ENCODE data around the gene POTEH. TPM values are rescaled to one million over a fixed set of nuclear protein-coding genes. Genes with fewer than 3 reads are reported as not detected.
"Not testable (repeated sequence)": the region's sequence is repeated elsewhere in the genome, so short reads cannot be mapped to it uniquely, and the experiment has no call there.

Gene POTEH
- total RNA-seq, 2 donors from 2014 or later: not detected

GRCh38 chr22:15731023-15731422 lies 41.2 kb downstream of the POTEH start:
- H3K9me3 ChIP-seq (ENCODE audit: control insufficient read depth, low read length); H3K27me3 ChIP-seq (ENCODE audit: control insufficient read depth, insufficient read depth, low read length, poor library complexity, severe bottlenecking); H3K27ac ChIP-seq (ENCODE audit: low read depth, low read length); H3K4me1 Mint-ChIP-seq; H3K4me3 ChIP-seq (ENCODE audit: low read length); H3K27ac Mint-ChIP-seq; H3K9me3 Mint-ChIP-seq; H3K9ac ChIP-seq (ENCODE audit: extremely low read depth, low read length, poor library complexity, severe bottlenecking); H3K4me1 ChIP-seq (ENCODE audit: control insufficient read depth, insufficient read depth, low read length); H3K27me3 Mint-ChIP-seq (ENCODE audit: insufficient read depth); H3K36me3 Mint-ChIP-seq (ENCODE audit: low read depth); DNase-seq; H3K4me3 Mint-ChIP-seq; H3K36me3 ChIP-seq (ENCODE audit: control insufficient read depth, insufficient read depth, low read length): not testable (repeated sequence)
- no CpG with 5 or more reads among the region's 8 CpGs for WGBS, 2 experiments (ENCODE audit: insufficient coverage in 1 of 2, insufficient read length in 1 of 2)

- H3K36me3 ChIP-seq (ENCODE audit: control insufficient read depth, insufficient read depth, low read length); H3K4me3 ChIP-seq (ENCODE audit: low read length); DNase-seq; H3K9ac ChIP-seq (ENCODE audit: extremely low read depth, low read length, poor library complexity, severe bottlenecking); H3K4me1 ChIP-seq (ENCODE audit: control insufficient read depth, insufficient read depth, low read length); H3K36me3 Mint-ChIP-seq (ENCODE audit: low read depth); H3K27me3 Mint-ChIP-seq (ENCODE audit: insufficient read depth); H3K27me3 ChIP-seq (ENCODE audit: control insufficient read depth, insufficient read depth, low read length, poor library complexity, severe bottlenecking); H3K9me3 Mint-ChIP-seq; H3K4me3 Mint-ChIP-seq; H3K27ac Mint-ChIP-seq; H3K4me1 Mint-ChIP-seq; H3K27ac ChIP-seq (ENCODE audit: low read depth, low read length); H3K9me3 ChIP-seq (ENCODE audit: control insufficient read depth, low read length): not testable (repeated sequence)
- 68% methylated on average over 3 of the region's 6 CpGs; no CpG with 5 or more reads in 1 of the 2 experiments for WGBS, 2 experiments (ENCODE audit: insufficient coverage in 1 of 2, insufficient read length in 1 of 2)
Measured at GRCh38 chr22:15734411-15734810, 44.6 kb downstream of the POTEH start.

GRCh38 chr22:15738157-15738908 lies 48.5 kb downstream of the POTEH start:
- H3K27ac ChIP-seq (ENCODE audit: low read depth, low read length); H3K4me1 Mint-ChIP-seq; H3K9ac ChIP-seq (ENCODE audit: extremely low read depth, low read length, poor library complexity, severe bottlenecking); H3K9me3 Mint-ChIP-seq; H3K27me3 ChIP-seq (ENCODE audit: control insufficient read depth, insufficient read depth, low read length, poor library complexity, severe bottlenecking); H3K4me1 ChIP-seq (ENCODE audit: control insufficient read depth, insufficient read depth, low read length); H3K4me3 ChIP-seq (ENCODE audit: low read length); H3K9me3 ChIP-seq (ENCODE audit: control insufficient read depth, low read length); H3K27me3 Mint-ChIP-seq (ENCODE audit: insufficient read depth); H3K36me3 Mint-ChIP-seq (ENCODE audit: low read depth); H3K27ac Mint-ChIP-seq; H3K36me3 ChIP-seq (ENCODE audit: control insufficient read depth, insufficient read depth, low read length); H3K4me3 Mint-ChIP-seq: not testable (repeated sequence)
- DNase-seq: peak; percentile 1
- WGBS, 2 experiments (ENCODE audit: insufficient coverage in 1 of 2, insufficient read length in 1 of 2): 75% methylated on average over 4 of the region's 10 CpGs; no CpG with 5 or more reads in 1 of the 2 experiments

- not testable (repeated sequence) for H3K27ac ChIP-seq (ENCODE audit: low read depth, low read length); H3K36me3 Mint-ChIP-seq (ENCODE audit: low read depth); H3K9me3 Mint-ChIP-seq; H3K4me3 Mint-ChIP-seq; DNase-seq; H3K27ac Mint-ChIP-seq; H3K9ac ChIP-seq (ENCODE audit: extremely low read depth, low read length, poor library complexity, severe bottlenecking); H3K27me3 Mint-ChIP-seq (ENCODE audit: insufficient read depth); H3K4me1 ChIP-seq (ENCODE audit: control insufficient read depth, insufficient read depth, low read length); H3K36me3 ChIP-seq (ENCODE audit: control insufficient read depth, insufficient read depth, low read length); H3K9me3 ChIP-seq (ENCODE audit: control insufficient read depth, low read length); H3K4me3 ChIP-seq (ENCODE audit: low read length); H3K4me1 Mint-ChIP-seq; H3K27me3 ChIP-seq (ENCODE audit: control insufficient read depth, insufficient read depth, low read length, poor library complexity, severe bottlenecking)
- WGBS, 2 experiments (ENCODE audit: insufficient coverage in 1 of 2, insufficient read length in 1 of 2): 100% methylated on average over 1 of the region's 6 CpGs; no CpG with 5 or more reads in 1 of the 2 experiments
Measured at GRCh38 chr22:15738909-15739391, 49.1 kb downstream of the POTEH start.

- 82% methylated on average over 13 of the region's 16 CpGs; no CpG with 5 or more reads in 1 of the 2 experiments for WGBS, 2 experiments (ENCODE audit: insufficient coverage in 1 of 2, insufficient read length in 1 of 2)
- not testable (repeated sequence) for H3K4me3 Mint-ChIP-seq; H3K27me3 Mint-ChIP-seq (ENCODE audit: insufficient read depth); H3K9me3 ChIP-seq (ENCODE audit: control insufficient read depth, low read length); H3K4me1 Mint-ChIP-seq; H3K27ac ChIP-seq (ENCODE audit: low read depth, low read length); H3K36me3 ChIP-seq (ENCODE audit: control insufficient read depth, insufficient read depth, low read length); H3K9ac ChIP-seq (ENCODE audit: extremely low read depth, low read length, poor library complexity, severe bottlenecking); H3K36me3 Mint-ChIP-seq (ENCODE audit: low read depth); H3K27me3 ChIP-seq (ENCODE audit: control insufficient read depth, insufficient read depth, low read length, poor library complexity, severe bottlenecking); H3K27ac Mint-ChIP-seq; H3K4me3 ChIP-seq (ENCODE audit: low read length); H3K4me1 ChIP-seq (ENCODE audit: control insufficient read depth, insufficient read depth, low read length)
- peak; percentile 2 for DNase-seq
- peaks cover 19% of the 10 kb centered on the region for H3K9me3 Mint-ChIP-seq
Measured at GRCh38 chr22:15747636-15748323, 58.0 kb downstream of the POTEH start.

- H3K4me3 ChIP-seq (ENCODE audit: low read length); H3K27me3 ChIP-seq (ENCODE audit: control insufficient read depth, insufficient read depth, low read length, poor library complexity, severe bottlenecking); H3K27me3 Mint-ChIP-seq (ENCODE audit: insufficient read depth); H3K4me1 Mint-ChIP-seq; H3K36me3 ChIP-seq (ENCODE audit: control insufficient read depth, insufficient read depth, low read length); H3K27ac Mint-ChIP-seq; H3K9me3 ChIP-seq (ENCODE audit: control insufficient read depth, low read length); H3K9ac ChIP-seq (ENCODE audit: extremely low read depth, low read length, poor library complexity, severe bottlenecking); H3K4me1 ChIP-seq (ENCODE audit: control insufficient read depth, insufficient read depth, low read length); H3K4me3 Mint-ChIP-seq; H3K27ac ChIP-seq (ENCODE audit: low read depth, low read length); H3K36me3 Mint-ChIP-seq (ENCODE audit: low read depth): not testable (repeated sequence)
- peak; percentile 9 for DNase-seq
- 86 to 87% methylated on average over 6 to 24 of the region's 41 CpGs for WGBS, 2 experiments (ENCODE audit: insufficient coverage in 1 of 2, insufficient read length in 1 of 2)
- peaks cover 19% of the 10 kb centered on the region for H3K9me3 Mint-ChIP-seq
Measured at GRCh38 chr22:15749181-15749970, 59.5 kb downstream of the POTEH start.
